ENCODE data around the gene NCKAP5. TPM values are rescaled to one million over a fixed set of nuclear protein-coding genes. Genes with fewer than 3 reads are reported as not detected.

Gene NCKAP5
- polyA plus RNA-seq, 3 donors, result not detected

- H3K79me2 ChIP-seq (ENCODE audit: insufficient read depth, low read length), result no peaks in the 10 kb centered on the region
- intact Hi-C loops (cut with micrococcal nuclease), result no loop called here
- no CpG with 5 or more reads among the region's 3 CpGs for WGBS (ENCODE audit: insufficient coverage)
- H3K9me3 ChIP-seq (replicated peaks in 1 of 2; ENCODE audit: control insufficient read depth in 1 of 2, insufficient read depth in 1 of 2, low read length in 2 of 2), result no peaks in the 10 kb centered on the region
- no peak overlapping the region for H3K4me3 ChIP-seq (replicated peaks in 1 of 3; ENCODE audit: low read depth in 2 of 3, low read length in 3 of 3)
- H2AFZ ChIP-seq (ENCODE audit: insufficient read depth, low read depth, low read length, poor library complexity, severe bottlenecking), result no peak overlapping the region
- Mint-ChIP-seq H3K36me3 (no peaks in the 10 kb centered on the region), H3K4me3 (no peak overlapping the region), H3K27ac (no peak overlapping the region), H3K27me3 (ENCODE audit: low read depth in 3 of 3) (no peaks in the 10 kb centered on the region), H3K9me3 (peaks cover 0 to 9% (median 2%) of the 10 kb centered on the region in 7 donors), H3K4me1 (no peaks in the 10 kb centered on the region)
- H4K20me1 ChIP-seq (ENCODE audit: insufficient read depth, low read length), result no peaks in the 10 kb centered on the region
- H3K4me1 ChIP-seq (ENCODE audit: control insufficient read depth in 1 of 2, insufficient read depth in 2 of 2, low read length in 2 of 2), result no peaks in the 10 kb centered on the region
- DNase-seq, result no peak
- no peaks in the 10 kb centered on the region for H3K27me3 ChIP-seq (ENCODE audit: control insufficient read depth in 2 of 2, insufficient read depth in 2 of 2, low read length in 2 of 2)
- TF ChIP-seq CTCF (IDR thresholded peaks at IDR 0.05), result no peak
- no peak overlapping the region for H3K4me2 ChIP-seq (replicated peaks; ENCODE audit: extremely low read depth, low read length, poor library complexity, severe bottlenecking)
- H3K27ac ChIP-seq (ENCODE audit: low read depth in 1 of 2, low read length in 2 of 2), result no peak overlapping the region
- H3K9ac ChIP-seq (ENCODE audit: insufficient read depth, low read length, poor library complexity, severe bottlenecking), result no peak overlapping the region
- no peaks in the 10 kb centered on the region for H3K36me3 ChIP-seq (replicated peaks in 1 of 2; ENCODE audit: control insufficient read depth in 1 of 2, insufficient read depth in 2 of 2, low read length in 2 of 2)
Measured at GRCh38 chr2:133541797-133542196, 26.5 kb downstream of the NCKAP5 start.

GRCh38 chr2:133541376-133541775 is 26.9 kb downstream of the NCKAP5 start:
- H3K4me3 ChIP-seq (replicated peaks in 1 of 3; ENCODE audit: low read depth in 2 of 3, low read length in 3 of 3), result no peak overlapping the region
- no peaks in the 10 kb centered on the region for H3K27me3 ChIP-seq (ENCODE audit: control insufficient read depth in 2 of 2, insufficient read depth in 2 of 2, low read length in 2 of 2)
- no peaks in the 10 kb centered on the region for H3K9me3 ChIP-seq (replicated peaks in 1 of 2; ENCODE audit: control insufficient read depth in 1 of 2, insufficient read depth in 1 of 2, low read length in 2 of 2)
- intact Hi-C loops (cut with micrococcal nuclease), result no loop called here
- no peaks in the 10 kb centered on the region for H3K4me1 ChIP-seq (ENCODE audit: control insufficient read depth in 1 of 2, insufficient read depth in 2 of 2, low read length in 2 of 2)
- no peak overlapping the region for H3K27ac Mint-ChIP-seq
- no peaks in the 10 kb centered on the region for H3K27me3 Mint-ChIP-seq (ENCODE audit: low read depth in 3 of 3)
- no peak overlapping the region for H3K4me3 Mint-ChIP-seq
- TF ChIP-seq CTCF (IDR thresholded peaks at IDR 0.05), result no peak
- H3K27ac ChIP-seq (ENCODE audit: low read depth in 1 of 2, low read length in 2 of 2), result no peak overlapping the region
- no peaks in the 10 kb centered on the region for H3K79me2 ChIP-seq (ENCODE audit: insufficient read depth, low read length)
- no peak for DNase-seq
- H2AFZ ChIP-seq (ENCODE audit: insufficient read depth, low read depth, low read length, poor library complexity, severe bottlenecking), result no peak overlapping the region
- no peaks in the 10 kb centered on the region for H3K4me1 Mint-ChIP-seq
- no peak overlapping the region for H3K9ac ChIP-seq (ENCODE audit: insufficient read depth, low read length, poor library complexity, severe bottlenecking)
- no peak overlapping the region for H3K4me2 ChIP-seq (replicated peaks; ENCODE audit: extremely low read depth, low read length, poor library complexity, severe bottlenecking)
- WGBS (ENCODE audit: insufficient coverage), result no CpG with 5 or more reads among the region's 1 CpG
- H3K9me3 Mint-ChIP-seq, result peaks cover 0 to 7% (median 1%) of the 10 kb centered on the region in 7 donors
- H3K36me3 Mint-ChIP-seq, result no peaks in the 10 kb centered on the region
- H3K36me3 ChIP-seq (replicated peaks in 1 of 2; ENCODE audit: control insufficient read depth in 1 of 2, insufficient read depth in 2 of 2, low read length in 2 of 2), result no peaks in the 10 kb centered on the region
- no peaks in the 10 kb centered on the region for H4K20me1 ChIP-seq (ENCODE audit: insufficient read depth, low read length)
